ENCODE measurements around the gene NEURL1B. TPM values are rescaled to one million over a fixed set of nuclear protein-coding genes. Genes with fewer than 3 reads are reported as not detected.

NEURL1B gene
- total RNA-seq, 4 donors from 2014 or later: 33.6 to 98.8 (median 93.2) TPM

DNA sequence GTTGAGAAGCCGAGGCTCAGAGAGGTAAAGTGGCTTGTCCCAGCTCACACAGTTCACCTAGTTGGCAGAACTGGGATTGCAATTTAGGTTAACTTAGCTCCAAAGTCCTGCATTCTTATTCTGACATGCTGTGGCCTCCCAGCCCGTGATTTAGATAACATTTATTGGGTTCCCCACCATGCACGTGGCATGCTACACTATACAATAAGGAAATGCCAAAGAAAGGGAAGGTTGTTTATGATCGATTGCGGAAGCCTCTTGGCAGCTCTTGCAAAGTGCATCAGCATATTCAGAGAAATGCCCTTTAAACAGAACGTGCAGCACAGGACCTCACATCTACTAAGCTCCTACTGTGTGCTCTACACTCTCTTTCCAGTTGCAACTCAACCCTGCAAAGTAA lies 3.2 kb downstream of the NEURL1B start:
- Histone ChIP-seq H3K9me3 (no peaks in the 10 kb centered on the region), H3K36me3 (no peaks in the 10 kb centered on the region), H3K4me3 (peak overlapping the region in 2 of 4 donors; percentile 7 to 91), H3K4me1 (peaks cover 0 to 80% (median 30%) of the 10 kb centered on the region in 4 donors), H3K27ac (peak overlapping the region in 3 of 4 donors; percentile 88 to 99 (median 98)), H3K27me3 (no peaks in the 10 kb centered on the region)
- DNase-seq (ENCODE audit: low spot score in 2 of 2): no peak
- TF ChIP-seq, protein P1, sequence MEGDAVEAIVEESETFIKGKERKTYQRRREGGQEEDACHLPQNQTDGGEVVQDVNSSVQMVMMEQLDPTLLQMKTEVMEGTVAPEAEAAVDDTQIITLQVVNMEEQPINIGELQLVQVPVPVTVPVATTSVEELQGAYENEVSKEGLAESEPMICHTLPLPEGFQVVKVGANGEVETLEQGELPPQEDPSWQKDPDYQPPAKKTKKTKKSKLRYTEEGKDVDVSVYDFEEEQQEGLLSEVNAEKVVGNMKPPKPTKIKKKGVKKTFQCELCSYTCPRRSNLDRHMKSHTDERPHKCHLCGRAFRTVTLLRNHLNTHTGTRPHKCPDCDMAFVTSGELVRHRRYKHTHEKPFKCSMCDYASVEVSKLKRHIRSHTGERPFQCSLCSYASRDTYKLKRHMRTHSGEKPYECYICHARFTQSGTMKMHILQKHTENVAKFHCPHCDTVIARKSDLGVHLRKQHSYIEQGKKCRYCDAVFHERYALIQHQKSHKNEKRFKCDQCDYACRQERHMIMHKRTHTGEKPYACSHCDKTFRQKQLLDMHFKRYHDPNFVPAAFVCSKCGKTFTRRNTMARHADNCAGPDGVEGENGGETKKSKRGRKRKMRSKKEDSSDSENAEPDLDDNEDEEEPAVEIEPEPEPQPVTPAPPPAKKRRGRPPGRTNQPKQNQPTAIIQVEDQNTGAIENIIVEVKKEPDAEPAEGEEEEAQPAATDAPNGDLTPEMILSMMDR (IDR thresholded peaks at IDR 0.05): no peak
- TF ChIP-seq POLR2A (IDR thresholded peaks at IDR 0.05) (no peak), EP300 (IDR thresholded peaks at IDR 0.05) (no peak)
- WGBS, 2 donors: 22 to 40% methylated on average over 6 of the region's 6 CpGs

DNA sequence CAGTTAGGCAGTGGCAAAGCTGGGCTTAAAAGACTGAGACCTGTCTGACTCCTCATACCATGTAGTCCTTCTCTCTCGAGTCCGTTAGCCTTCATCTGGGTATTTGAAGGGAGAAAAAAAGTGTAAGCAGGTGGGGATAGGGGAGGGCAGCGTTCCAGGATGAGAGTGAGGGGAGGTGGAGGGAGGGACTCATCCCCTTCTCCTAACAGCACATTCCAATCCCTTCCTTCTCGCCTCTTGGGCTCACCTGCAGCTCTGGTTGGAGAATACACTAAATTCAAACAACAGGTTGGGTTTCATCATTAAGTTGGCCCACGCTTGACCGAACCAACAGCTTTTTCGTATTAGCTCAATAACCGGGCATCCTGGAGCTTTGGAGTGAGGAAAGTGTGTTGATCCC lies 3.6 kb downstream of the NEURL1B start:
- H3K27ac ChIP-seq: peak overlapping the region in 3 of 4 donors; percentile 42 to 99 (median 74)
- H3K36me3 ChIP-seq: peaks cover 0 to 4% (median 0%) of the 10 kb centered on the region in 3 donors
- TF ChIP-seq EP300 (IDR thresholded peaks at IDR 0.05) (no peak), POLR2A (IDR thresholded peaks at IDR 0.05) (no peak)
- TF ChIP-seq, protein P1 (IDR thresholded peaks at IDR 0.05): no peak
- DNase-seq (ENCODE audit: low spot score in 2 of 2): no peak
- no peaks in the 10 kb centered on the region for H3K27me3 ChIP-seq
- H3K4me3 ChIP-seq: peak overlapping the region in 1 of 4 donors; percentile 91
- 67 to 82% methylated on average over 8 of the region's 8 CpGs for WGBS, 2 donors
- no peaks in the 10 kb centered on the region for H3K9me3 ChIP-seq
- H3K4me1 ChIP-seq: peaks cover 0 to 84% (median 30%) of the 10 kb centered on the region in 4 donors

DNA sequence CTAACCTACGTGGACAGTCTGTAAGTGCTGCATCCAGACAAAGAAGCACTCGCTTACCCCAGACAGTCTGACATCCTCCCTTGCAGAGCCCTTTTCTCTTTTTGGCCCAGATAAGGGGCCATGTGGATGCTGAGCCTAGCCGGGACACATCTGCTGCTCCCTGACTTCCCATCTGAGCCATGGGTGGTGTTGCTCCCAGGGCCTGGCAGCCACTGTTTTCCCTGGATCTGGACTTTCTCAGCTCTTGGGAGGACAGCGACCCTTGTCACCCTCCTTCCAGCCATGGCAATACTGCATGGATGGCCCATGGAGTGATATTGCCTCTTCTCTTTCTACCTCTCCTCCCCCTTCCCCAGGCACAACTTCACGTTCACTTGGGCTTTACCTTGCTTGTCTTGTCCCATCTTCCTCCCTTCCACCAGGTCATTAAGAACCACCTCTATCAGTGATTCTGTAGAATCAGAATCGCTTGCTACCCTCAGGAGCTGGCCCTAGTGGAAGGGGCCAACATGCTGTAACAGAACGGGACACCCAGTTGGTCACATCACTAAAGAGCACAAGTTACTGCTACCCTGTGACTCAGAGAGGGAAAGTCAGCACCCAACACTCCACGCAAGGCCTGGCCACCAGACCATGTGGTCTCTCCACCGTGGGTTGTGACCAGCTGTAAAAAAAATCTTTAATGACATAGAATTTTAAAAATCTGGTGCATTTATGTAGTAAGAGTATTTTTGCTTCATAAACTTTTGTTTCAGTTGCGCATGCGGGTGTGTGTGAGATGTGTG lies 4.4 kb downstream of the NEURL1B start:
- no peaks in the 10 kb centered on the region for H3K9me3 ChIP-seq
- WGBS, 2 donors: 65 to 73% methylated on average over 10 to 11 of the region's 11 CpGs
- H3K27ac ChIP-seq: peak overlapping the region; percentile 42 to 99 (median 61)
- DNase-seq (ENCODE audit: low spot score in 2 of 2): no peak
- no peaks in the 10 kb centered on the region for H3K27me3 ChIP-seq
- TF ChIP-seq EP300 (IDR thresholded peaks at IDR 0.05) (no peak), POLR2A (IDR thresholded peaks at IDR 0.05) (no peak)
- TF ChIP-seq, protein P1 (IDR thresholded peaks at IDR 0.05): no peak
- peaks cover 0 to 84% (median 29%) of the 10 kb centered on the region in 4 donors for H3K4me1 ChIP-seq
- H3K4me3 ChIP-seq: peak overlapping the region in 1 of 4 donors; percentile 91
- peaks cover 0 to 5% (median 0%) of the 10 kb centered on the region in 3 donors for H3K36me3 ChIP-seq

DNA sequence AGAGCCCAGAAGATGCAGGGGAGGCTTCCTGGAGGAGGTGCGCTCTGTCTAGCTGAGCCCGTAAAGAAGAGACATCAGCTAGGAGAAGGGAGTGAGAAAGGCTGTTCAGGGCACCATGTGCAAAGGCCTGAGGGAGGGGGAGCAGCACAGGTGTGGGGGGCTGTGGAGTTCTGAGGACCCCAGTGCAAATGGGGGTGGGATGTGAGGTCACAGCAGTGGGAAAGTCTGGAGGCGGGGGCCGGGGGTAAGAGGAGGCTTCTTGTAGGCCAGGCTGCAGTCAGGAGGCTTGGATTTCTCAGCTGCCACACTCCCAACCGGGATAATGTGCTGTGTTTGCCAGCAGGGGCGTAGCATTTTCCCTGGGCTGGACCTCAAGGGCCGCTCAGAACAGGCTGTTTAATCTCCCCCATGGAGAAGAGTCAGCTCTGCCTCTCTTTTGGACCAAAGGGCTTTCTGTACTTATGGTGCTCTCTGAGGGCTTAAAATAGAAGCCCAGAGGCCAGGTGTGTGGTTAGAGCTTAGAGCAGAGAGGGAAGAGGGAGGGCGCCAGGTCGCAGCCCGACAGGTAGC lies 5.7 kb downstream of the NEURL1B start:
- Histone ChIP-seq H3K4me3 (peak overlapping the region in 1 of 4 donors; percentile 4), H3K27ac (peak overlapping the region in 3 of 4 donors; percentile 67 to 99 (median 74)), H3K4me1 (peaks cover 0 to 86% (median 29%) of the 10 kb centered on the region in 4 donors), H3K9me3 (no peaks in the 10 kb centered on the region), H3K36me3 (peaks cover 0 to 5% (median 0%) of the 10 kb centered on the region in 3 donors), H3K27me3 (no peaks in the 10 kb centered on the region)
- 42 to 59% methylated on average over 9 to 10 of the region's 10 CpGs for WGBS, 2 donors
- no peak for DNase-seq (ENCODE audit: low spot score in 2 of 2)
- TF ChIP-seq, protein P1 (IDR thresholded peaks at IDR 0.05): peak in 4 of 5 experiments; percentile 35 to 54 (median 45)
- TF ChIP-seq EP300 (IDR thresholded peaks at IDR 0.05): no peak

Measured in tibial nerve (tissue), 4 donors.